ENCODE data around the gene EPM2A.

GRCh38 chr6:145608850-145609249 is 126.5 kb downstream of the EPM2A start:
- no peak for TF ChIP-seq CTCF (IDR thresholded peaks at IDR 0.05; ENCODE audit: low read depth, low read length)
- no peak for TF ChIP-seq POLR2A (IDR thresholded peaks at IDR 0.05; ENCODE audit: extremely low read depth, insufficient read length)
- no peak for TF ChIP-seq MAX (IDR thresholded peaks at IDR 0.05; ENCODE audit: low read depth, low read length)
- no peak for TF ChIP-seq MYC (IDR thresholded peaks at IDR 0.05; ENCODE audit: low read depth, low read length)
